GM18502 (cell line): ENCODE data around the gene CBLIF.
"Not testable (repeated sequence)": the region's sequence is repeated elsewhere in the genome, so short reads cannot be mapped to it uniquely, and the experiment has no call there.

Experiments
- ATAC-seq: cut with Tn5 transposase; IDR thresholded peaks from one replicate; pipeline ENCODE4 v1.9.1; 2021; ENCODE audit warnings: mild to moderate bottlenecking; ENCODE audit not compliant: unreplicated experiment, poor library complexity

Gene CBLIF

DNA sequence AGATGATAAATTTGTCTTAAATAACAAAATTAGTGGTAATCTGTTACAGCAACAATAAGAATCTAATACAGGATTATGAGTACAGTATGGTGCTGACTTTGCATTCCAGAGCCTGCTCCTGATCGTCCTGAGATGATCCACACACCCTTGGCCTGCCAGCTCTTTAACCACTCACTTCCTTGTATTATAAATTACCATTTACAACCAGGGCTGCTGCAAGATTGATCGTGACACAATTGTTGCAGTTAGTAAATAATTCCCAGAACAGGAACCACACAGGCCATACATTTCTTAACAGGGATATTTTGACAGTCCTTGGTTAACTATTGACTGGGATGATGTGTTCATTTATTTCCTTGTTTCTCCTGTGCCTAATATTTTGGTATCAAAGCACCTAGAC, 3.8 kb upstream of the CBLIF start:
- no peak for ATAC-seq

DNA sequence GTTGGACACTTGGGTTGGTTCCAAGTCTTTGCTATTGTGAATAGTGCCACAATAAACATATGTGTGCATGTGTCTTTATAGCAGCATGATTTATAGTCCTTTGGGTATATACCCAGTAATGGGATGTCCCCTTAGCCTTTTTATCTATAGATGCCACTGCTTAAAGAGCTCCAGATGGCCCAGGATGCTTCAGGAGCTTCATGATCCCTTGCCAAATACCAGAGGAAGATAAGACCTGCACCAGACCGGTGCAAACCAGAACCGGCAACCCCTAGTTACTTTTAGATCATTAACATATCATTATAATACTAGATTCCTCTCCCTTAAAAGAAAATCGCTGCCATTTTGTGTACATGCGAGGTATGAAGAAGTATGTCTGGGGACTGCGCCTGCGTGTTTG, 3.1 kb upstream of the CBLIF start:
- ATAC-seq = not testable (repeated sequence)

DNA sequence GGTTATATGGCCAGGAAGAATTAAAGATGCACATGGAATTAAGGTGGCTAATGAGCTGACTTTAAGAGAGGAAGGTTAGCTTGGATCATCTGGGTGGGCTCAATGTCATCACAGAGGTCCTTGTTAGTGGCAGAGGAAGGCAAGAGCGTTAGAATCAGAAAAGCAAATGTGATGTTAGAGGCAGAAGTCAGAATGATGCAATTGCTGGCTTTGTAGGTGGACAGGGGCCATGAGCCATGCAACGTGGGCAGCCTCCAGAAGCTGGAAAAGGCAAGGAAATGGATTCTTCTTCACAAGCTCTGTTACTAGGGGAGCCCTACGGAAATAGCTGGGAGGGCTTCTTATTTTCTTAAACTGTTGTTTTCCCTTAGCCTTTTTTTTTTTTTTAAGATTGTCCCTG, 2.3 kb upstream of the CBLIF start:
- no peak for ATAC-seq

DNA sequence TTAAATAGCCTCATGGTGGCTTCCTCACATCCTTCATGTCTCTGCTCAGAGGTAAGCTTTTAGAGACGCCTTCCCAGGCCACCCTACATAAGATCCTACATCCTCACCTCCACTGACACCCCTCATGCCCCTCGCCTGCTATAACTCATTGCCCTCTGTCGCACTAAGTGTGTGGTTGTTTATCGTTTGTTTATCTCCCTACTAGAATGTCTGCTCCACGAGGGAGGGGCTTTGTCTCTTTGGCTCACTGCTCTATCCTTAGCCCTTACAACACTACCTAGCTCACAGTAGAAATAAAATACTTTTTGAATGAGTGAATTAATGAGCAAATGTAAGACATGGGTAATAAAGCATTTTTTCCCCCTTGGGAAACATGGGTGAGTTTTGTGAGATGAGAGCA, 1.3 kb upstream of the CBLIF start:
- no peak for ATAC-seq

GRCh38 chr11:59842316-59842715, 3.0 kb downstream of the CBLIF start:
- no peak for ATAC-seq

DNA sequence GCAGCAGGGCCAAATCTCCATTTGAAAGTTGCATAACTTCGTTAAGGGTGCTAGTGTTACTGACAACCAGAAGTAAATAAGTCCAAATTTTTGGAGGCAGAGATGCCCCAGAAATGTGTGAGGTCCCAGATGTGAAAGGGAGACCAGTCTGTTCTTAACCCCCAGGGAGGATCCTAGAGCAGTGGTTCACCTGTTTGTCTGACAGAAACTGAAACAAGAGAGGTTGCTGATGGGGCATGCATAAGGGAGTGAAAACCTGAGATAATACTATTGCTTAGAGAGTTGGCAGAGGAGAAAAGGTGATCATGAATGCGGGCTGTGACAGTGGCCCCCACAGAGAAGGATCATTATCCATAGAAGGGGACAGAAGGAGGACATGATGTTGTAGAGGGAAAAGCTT, 3.8 kb downstream of the CBLIF start:
- no peak for ATAC-seq

GRCh38 chr11:59839615-59840014, 5.7 kb downstream of the CBLIF start:
- ATAC-seq = no peak

GRCh38 chr11:59833602-59834001, 11.7 kb downstream of the CBLIF start:
- no peak for ATAC-seq

DNA sequence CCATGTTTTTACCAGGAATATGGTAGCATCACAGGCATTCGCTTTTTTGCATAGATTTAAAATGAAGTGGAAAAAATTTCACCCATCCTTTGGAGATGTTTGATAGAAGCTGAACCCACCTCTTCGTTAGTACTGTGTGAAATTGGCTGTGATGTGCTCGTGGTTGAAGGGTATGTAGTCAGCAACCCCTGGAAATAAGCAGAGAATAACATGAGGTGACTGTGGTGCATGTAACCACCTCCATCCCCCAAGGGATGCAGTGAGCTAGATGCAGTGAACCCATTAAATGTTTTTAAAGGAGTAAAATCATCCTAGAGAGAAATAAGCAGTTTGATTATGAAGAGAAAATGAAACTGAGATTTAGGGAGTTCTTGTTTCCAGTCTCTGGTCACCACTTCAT, 15.9 kb downstream of the CBLIF start:
- ATAC-seq = no peak

- peak; percentile 72 for ATAC-seq
Measured at GRCh38 chr11:59822989-59823566, 22.2 kb downstream of the CBLIF start.

DNA sequence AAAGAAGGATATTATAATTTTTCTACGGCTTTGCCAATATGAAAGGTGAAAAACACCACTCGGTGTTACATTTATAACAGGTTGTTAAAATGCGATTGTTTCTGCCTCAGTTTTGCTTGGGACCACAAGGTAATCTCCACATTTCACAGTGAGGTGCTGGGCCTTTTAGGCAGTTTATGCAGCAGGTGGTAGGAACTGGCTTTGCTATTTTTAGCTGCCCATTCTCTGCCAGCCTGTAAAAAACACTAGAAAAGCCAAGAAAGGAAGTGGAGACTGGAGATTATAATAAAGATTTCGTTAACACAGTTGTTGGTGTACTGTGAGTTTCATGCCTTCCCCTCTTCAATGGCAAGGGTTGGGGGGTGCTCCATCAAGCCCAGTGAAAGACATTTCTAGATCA, 26.7 kb downstream of the CBLIF start:
- ATAC-seq = no peak

DNA sequence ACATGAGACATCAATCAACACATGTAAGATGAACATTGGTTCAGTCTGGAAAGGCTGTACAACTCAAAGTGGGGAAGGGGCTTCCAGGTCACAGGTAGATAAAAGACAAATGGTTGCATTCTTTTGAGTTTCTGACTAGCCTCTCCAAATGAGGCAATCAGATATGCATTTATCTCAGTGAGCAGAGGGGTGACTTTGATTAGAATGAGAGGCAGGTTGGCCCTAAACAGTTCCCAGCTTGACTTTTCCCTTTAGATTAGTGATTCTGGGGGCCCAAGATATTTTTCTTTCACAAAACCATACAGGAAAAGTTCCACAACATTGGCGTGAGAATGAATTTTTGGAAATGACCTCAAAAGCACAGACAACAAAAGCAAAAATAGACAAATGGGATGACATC, 28.9 kb downstream of the CBLIF start:
- ATAC-seq = not testable (repeated sequence)

DNA sequence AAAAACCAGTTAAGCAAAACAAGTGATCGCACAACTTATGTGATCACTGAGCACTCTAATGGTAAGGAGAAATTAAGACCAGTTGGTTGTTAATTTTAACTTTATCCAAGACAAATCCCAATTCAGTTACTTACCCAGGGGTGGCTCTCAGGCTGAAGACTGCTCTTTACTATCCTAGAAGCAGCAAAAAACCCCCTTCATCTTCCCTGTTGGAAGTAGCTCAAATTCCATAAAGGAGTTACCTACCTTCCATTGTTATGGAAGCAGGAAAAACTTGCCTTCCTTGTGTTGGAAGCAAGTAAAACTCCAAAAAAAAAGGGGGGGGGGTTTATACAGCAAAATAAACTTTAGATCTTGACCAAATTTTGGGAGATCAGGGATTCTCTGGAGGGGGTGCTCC, 29.5 kb downstream of the CBLIF start:
- ATAC-seq = no peak

GRCh38 chr11:59814021-59814420, 31.3 kb downstream of the CBLIF start:
- ATAC-seq = no peak

GRCh38 chr11:59813364-59813763, 31.9 kb downstream of the CBLIF start:
- no peak for ATAC-seq

- ATAC-seq = no peak
Measured at GRCh38 chr11:59812220-59812619, 33.1 kb downstream of the CBLIF start.

DNA sequence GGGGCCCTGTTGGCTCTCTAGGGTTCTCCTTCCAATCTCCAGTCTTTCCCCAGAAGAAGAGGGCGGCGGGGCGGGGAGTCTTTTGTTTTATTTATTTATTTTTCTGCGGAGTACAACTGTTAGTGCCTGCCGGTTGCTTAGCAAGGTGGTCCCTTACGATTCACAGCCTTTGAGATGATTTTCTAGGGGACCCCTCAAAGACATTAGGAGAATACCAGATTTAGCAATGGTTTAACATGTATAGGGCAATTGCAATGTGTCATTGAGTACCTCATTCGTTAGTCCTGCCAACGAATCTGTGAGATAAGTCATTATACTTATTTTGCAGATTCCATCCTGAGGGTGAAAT, 34.4 kb downstream of the CBLIF start:
- ATAC-seq = peak; percentile 2

GRCh38 chr11:59810189-59810910, 34.9 kb downstream of the CBLIF start, which contains the start of gene MRPL16:
Gene MRPL16 (minus strand): TSS chr11:59810778. CDS start chr11:59810658, 120 bp downstream.
- ATAC-seq = peak; percentile 99

DNA sequence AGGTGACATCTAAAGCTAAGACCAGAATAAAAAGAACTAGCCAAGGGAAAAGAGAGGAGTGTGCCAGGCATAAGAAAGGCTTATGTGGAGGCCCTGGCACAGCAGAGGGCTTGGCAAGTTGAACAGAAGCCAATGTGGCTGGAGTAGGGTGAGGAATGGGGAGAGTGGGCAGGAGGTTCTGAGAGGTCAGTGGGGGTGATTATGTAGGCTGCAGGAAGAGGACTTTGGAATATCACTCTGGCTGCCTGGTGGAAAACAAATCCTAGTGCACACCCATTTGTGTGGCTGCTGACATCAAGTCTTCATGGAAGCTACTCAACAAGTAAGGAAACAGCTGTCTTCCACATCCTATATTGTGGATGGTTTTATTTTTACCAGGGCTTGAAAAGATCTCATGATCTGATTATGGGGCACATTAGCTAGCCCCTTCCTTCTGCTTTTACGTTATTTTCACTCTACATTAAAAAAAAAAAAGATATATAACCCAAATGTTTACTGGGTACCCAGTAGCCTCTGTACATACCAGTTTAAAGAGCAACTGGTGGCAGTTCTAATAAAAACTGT, 38.2 kb downstream of the CBLIF start:
- no peak for ATAC-seq

- no peak for ATAC-seq
Measured at GRCh38 chr11:59804061-59804460, 41.2 kb downstream of the CBLIF start.

DNA sequence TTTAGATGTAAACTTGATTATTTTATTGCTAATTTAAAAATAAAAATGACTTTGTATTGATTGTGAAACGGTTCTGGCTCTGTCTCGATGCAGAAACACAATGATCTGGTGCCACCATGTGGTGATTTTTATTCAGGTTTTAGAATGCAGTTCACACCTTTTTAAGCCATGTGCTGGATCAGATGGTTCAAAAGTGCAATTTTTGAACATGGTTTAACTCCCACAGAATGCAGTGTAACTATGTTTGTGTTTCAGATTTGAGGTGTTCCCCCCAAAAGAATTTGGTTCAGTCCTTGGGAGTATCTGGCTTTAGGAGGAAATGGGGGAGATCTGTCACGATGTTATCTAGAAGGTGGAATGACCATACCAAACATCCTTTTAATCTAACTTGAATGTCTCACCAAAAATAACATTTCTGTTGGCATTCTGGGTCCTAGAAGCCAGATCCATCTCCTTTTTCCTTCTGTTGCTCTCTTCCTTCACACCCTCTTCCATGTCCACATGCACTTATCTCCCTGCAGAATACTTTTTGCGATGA, 42.6 kb downstream of the CBLIF start:
- ATAC-seq = no peak
